Jurkat, Clone E6-1 (cell line): Measurements from ENCODE around the gene RUNX1.

Experiments
- DNase-seq: peaks from one replicate; pipeline ENCODE4 v3.0.0-alpha.2; 2011; ENCODE audit warnings: low read depth, low spot score
- H3K4me3 ChIP-seq: 2 replicates; pipeline ENCODE4 v1.5.1; 2011; ENCODE audit warnings: mild to moderate bottlenecking, low read length, control low read depth, moderate library complexity

The RUNX1 gene

GRCh38 chr21:34923202-34923601, 125.9 kb downstream of the RUNX1 start:
- DNase-seq, result peak; percentile 84
- no peak overlapping the region for H3K4me3 ChIP-seq

DNA sequence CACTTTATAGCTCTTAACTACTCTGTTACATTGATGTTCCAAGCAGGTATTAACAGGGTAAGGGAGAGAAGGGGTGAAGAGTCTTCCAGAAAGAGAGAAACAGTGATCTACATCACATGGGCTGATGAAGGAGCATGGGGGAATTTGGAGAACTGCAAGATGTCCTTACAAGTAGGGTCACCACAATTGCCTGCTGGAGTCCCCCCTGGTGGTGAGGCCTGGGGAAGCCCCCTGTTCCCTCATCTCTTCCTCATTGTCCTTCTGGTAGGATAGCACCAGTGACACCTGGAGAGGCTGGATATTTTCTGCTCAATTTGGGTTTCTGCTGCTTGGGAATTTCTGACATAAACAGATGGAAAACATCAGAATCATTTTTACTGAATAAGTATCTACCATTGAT, 126.6 kb downstream of the RUNX1 start:
- H3K4me3 ChIP-seq, result no peak overlapping the region
- no peak for DNase-seq

GRCh38 chr21:34921151-34921550, 128.0 kb downstream of the RUNX1 start:
- no peak overlapping the region for H3K4me3 ChIP-seq
- DNase-seq, result no peak

DNA sequence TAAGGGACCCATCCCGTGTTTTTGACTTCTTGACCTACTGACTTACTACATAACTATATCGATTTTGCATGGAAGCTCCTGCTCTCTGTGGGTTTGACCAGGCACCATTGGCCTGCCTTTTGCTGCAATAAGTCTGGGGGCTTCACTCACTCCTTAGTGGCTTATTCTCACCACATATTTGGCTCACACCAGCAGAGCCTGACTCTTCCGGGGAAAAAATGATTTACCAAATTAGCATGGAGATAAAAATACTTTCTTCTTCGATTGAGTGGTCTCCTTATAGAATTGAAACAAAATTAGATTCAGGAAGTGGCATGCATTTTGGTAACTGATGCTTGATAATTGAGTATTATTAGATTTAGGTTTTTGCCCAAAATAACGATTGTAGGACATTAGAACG, 129.7 kb downstream of the RUNX1 start:
- DNase-seq, result no peak
- no peak overlapping the region for H3K4me3 ChIP-seq

GRCh38 chr21:34916446-34916845, 132.7 kb downstream of the RUNX1 start:
- DNase-seq, result no peak
- no peak overlapping the region for H3K4me3 ChIP-seq

DNA sequence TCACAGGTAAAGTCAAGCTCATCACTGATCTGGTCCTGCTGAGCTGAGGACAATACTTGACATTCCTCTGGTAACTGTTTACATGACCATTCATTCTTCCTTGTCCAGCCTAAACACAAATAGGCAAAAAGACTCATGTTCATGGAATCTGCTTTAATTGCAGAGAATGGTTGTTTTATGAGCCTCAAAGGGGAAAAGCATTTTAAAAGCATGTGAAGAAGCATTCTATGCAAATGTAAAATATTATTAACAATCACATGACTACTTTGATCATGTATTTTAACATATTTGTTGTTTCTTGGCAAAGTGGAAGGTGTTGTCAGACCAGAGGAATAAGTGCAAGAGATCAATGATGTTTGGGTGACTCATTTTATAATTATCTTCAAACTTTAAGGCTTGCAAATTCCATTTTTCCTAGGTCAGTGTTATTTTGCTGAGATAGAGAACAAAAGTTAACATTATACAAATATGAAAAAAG, 133.7 kb downstream of the RUNX1 start:
- no peak for DNase-seq
- no peak overlapping the region for H3K4me3 ChIP-seq

DNA sequence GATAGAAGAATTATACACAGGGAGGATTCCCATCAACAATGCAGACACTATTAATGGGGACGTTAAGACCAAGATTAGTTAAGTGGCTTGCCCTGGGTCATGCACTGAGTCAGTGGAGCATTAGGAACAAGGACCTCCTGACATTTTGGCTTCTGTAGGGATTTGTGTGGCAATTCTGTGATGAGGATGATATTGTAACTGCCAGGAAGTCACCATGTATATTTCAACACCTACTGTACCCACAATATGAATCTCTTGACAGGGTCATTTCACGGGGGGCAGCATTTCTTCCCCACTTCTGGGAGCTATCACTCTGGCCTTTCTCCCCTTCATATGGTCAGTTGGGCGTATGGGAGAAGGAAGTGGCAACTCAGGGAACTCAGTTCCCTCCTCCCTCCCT, 134.9 kb downstream of the RUNX1 start:
- no peak for DNase-seq

DNA sequence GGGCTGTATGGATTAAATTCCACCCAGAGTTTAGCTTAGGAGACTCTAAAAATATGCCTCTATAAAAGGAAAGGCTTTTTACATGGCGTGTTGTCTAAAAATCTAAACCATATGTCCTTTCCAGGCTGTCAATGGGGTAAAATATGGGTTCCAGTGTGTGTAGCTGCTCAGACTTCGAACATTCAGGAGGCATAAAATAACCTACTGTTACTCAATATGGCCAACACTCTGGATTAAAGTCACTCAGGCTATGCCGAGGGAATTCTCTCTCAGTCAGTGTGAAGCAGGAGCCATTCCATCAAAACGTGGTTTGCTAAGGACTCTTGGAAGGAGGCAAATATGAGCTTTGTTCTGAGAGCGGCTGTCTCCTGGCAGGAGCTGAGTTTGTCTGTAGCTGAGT, 135.3 kb downstream of the RUNX1 start:
- no peak overlapping the region for H3K4me3 ChIP-seq
- DNase-seq, result no peak

More for the DNA sequence above, 134.9 kb downstream of the RUNX1 start:
- no peak overlapping the region for H3K4me3 ChIP-seq

GRCh38 chr21:34912022-34912945, 136.8 kb downstream of the RUNX1 start:
- no peak overlapping the region for H3K4me3 ChIP-seq
- no peak for DNase-seq

- no peak for DNase-seq
- H3K4me3 ChIP-seq, result no peak overlapping the region
Measured at GRCh38 chr21:34911360-34911759, 137.7 kb downstream of the RUNX1 start.

DNA sequence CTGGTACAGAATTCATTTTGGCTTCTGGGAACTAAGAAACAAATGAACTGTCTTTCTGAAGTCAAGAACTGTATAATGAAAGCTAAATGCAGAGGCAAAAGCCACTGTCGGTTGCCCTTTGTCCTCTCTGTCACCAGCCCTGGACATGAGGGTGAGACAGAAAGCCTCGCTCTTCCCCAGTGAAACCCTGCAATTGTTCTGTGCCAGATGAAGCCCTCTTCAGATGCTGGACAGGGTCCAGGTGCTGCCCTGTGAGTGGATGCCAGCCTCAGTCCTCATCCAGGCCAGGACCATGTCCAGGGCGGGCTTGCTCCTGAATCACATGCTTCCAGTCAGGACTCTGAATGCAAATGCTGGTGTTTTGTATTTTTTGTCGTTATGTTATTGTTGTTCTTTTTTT, 138.7 kb downstream of the RUNX1 start:
- no peak for DNase-seq
- H3K4me3 ChIP-seq, result no peak overlapping the region

DNA sequence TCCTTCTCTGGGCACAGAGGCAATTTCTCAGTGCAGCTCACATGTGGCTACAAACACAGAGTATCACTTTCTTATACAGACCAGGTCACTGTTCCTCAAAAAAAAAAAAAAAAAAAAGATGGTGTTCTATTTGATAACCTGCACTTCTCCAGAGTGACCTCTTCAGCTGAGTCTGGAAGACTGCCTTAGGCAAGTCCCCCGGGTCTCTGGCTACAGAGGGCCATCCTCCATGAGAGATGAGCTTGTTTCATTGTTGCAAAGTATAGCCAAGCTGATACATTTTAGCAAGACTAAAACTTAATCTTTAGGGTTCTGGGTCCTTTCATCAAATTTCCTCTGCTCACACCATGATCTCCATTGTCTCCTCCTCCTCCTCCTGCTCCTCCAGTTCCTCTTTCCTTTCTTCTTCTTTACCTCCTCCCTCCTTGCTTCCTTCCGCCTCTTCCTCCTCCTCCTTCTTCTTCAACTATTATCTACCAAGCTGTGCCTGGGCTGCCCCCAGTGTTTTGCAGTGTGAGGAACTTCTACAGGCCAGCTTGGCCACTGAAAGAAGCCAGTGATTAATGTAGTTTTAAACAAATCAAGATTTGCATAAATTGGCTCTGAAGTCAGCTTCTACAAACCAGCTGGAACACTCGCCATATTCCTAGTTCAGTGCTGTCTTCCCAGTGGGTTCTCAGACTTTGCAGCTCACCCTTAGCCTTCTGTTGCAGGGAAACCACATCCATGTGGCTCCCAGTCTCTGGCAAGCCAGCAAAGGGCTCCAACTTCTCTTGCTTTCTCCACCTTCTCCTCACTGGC, 139.4 kb downstream of the RUNX1 start:
- no peak overlapping the region for H3K4me3 ChIP-seq
- DNase-seq, result no peak

- peak overlapping the region; percentile 6 for H3K4me3 ChIP-seq
- peak; percentile 91 for DNase-seq
Measured at GRCh38 chr21:34908419-34909055, 140.6 kb downstream of the RUNX1 start.

- no peak for DNase-seq
Measured at GRCh38 chr21:34907461-34908418, 141.4 kb downstream of the RUNX1 start.

GRCh38 chr21:34906401-34906800, 142.7 kb downstream of the RUNX1 start:
- H3K4me3 ChIP-seq, result no peak overlapping the region
- no peak for DNase-seq

More at GRCh38 chr21:34907461-34908418, 141.4 kb downstream of the RUNX1 start:
- peak overlapping the region; percentile 6 for H3K4me3 ChIP-seq

DNA sequence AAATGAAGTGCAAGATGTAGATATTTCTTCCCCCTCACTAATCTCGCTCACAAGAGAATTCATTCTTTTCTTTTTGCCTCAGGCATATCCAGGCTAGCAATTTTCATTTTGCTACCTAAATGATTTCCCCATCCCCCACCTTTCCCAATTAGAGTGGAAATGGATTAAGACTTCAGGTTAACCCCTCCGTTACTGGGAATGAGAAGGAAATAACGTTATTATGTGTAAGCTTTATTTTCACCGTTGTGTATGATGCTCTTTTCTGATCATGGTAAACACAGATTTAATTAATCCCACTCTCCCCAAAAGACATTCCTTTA, 143.9 kb downstream of the RUNX1 start:
- H3K4me3 ChIP-seq, result no peak overlapping the region
- no peak for DNase-seq

- no peak overlapping the region for H3K4me3 ChIP-seq
- DNase-seq, result no peak
Measured at GRCh38 chr21:34904526-34905217, 144.4 kb downstream of the RUNX1 start.

- no peak overlapping the region for H3K4me3 ChIP-seq
- no peak for DNase-seq
Measured at GRCh38 chr21:34900376-34900775, 148.7 kb downstream of the RUNX1 start.
